ENCODE results near the gene PCNT. TPM values are rescaled to one million over a fixed set of nuclear protein-coding genes. Genes with fewer than 3 reads are reported as not detected.
A peak's percentile ranks its signal among the peaks of the same experiment; 100 is the strongest.

Gene PCNT
- total and polyA plus RNA-seq, 9 of the 15 experiments (the other 6 are each of a cell fraction or from before 2014, with no cell fraction given): 9.1 to 53.5 (median 31.3) TPM

- TF ChIP-seq, protein P1, sequence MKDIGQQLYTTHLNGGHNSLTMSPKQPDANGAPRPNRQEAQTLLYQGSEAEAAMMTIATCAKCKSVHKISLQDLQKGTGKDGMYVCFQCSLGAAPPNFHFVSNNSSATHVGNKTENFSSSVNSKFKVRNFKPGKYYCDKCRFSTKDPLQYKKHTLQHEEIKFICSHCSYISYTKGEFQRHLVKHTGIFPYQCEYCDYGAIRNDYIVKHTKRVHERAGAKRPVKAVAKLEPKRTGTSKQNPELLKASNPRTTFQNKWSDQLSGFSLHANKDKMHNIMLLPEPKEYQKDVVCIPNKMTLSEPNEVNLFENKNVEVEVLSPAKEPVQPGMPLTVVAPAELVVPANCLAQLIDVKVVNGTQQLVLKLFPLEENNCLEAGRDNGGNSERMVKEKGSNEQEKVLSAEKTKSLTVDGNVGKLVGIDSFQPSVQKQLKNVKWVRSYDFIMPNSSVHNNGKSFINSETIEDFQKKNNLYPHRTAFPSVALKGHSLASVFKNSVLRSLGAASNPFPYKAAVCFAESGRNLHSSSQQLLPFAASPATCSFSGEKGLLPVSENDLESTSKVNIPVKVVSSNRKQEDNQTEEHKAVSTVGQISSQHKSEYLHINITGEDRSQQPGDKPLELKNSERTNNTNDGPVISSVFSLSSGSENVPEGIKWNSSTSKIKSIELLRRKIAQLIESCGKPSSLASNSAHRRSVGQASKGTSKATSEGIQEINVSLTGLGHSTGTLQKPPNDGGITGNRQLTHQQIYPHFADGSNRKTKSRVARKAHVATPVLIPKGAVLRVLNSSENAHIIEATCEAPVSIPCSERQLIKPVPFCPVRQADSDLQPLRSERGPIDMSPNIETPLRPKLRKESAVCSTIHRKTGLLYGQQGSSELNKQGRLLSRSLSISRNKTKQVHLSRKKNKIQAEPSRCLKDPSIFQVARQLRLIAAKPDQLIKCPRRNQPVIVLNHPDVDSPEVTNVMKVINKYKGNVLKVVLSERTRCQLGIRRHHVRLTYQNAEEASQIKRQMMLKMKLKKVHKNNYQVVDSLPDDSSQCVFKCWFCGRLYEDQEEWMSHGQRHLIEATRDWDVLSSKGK (CRISPR knock-in tag; IDR thresholded peaks at IDR 0.05): no peak
- TF ChIP-seq CLOCK (CRISPR knock-in tag; IDR thresholded peaks at IDR 0.05; ENCODE audit: borderline replicate concordance) (no peak), SRSF3 (IDR thresholded peaks at IDR 0.05; ENCODE audit: insufficient read depth, low read length) (no peak), MLX (CRISPR knock-in tag; conservative IDR thresholded peaks at IDR 0.05) (no peak), PTBP1 (IDR thresholded peaks at IDR 0.05; ENCODE audit: low read depth, low read length) (no peak), SMARCB1 (IDR thresholded peaks at IDR 0.05; ENCODE audit: insufficient read length, low read depth) (peak; percentile 68), PPARD (CRISPR knock-in tag; IDR thresholded peaks at IDR 0.05) (no peak), RBM22 (IDR thresholded peaks at IDR 0.05; ENCODE audit: low read depth, low read length, poor library complexity, severe bottlenecking) (no peak), CBX3 (IDR thresholded peaks at IDR 0.05; ENCODE audit: borderline replicate concordance in 1 of 2, low read length in 2 of 2) (peak in 1 of 2 experiments; percentile 91; a peak in 2 of 3 replicates), PHB (CRISPR knock-in tag; IDR thresholded peaks at IDR 0.05) (no peak), SIN3A (IDR thresholded peaks at IDR 0.05; ENCODE audit: borderline replicate concordance in 2 of 2, control insufficient read depth in 1 of 2, low read depth in 2 of 2, low read length in 2 of 2) (peak; percentile 70 to 76; a peak in 2 of 4 replicates), KAT8 (IDR thresholded peaks at IDR 0.05; ENCODE audit: low read depth) (no peak), EWSR1 (IDR thresholded peaks at IDR 0.05; ENCODE audit: borderline replicate concordance, low read depth, partially characterized antibody) (no peak), BRF1 (IDR thresholded peaks at IDR 0.05; ENCODE audit: borderline replicate concordance, extremely low read depth, insufficient read length) (no peak), CTBP1 (IDR thresholded peaks at IDR 0.05; ENCODE audit: borderline replicate concordance) (peak; percentile 76; the same call in 1 of the 2 replicates)
- TF ChIP-seq, protein P2, sequence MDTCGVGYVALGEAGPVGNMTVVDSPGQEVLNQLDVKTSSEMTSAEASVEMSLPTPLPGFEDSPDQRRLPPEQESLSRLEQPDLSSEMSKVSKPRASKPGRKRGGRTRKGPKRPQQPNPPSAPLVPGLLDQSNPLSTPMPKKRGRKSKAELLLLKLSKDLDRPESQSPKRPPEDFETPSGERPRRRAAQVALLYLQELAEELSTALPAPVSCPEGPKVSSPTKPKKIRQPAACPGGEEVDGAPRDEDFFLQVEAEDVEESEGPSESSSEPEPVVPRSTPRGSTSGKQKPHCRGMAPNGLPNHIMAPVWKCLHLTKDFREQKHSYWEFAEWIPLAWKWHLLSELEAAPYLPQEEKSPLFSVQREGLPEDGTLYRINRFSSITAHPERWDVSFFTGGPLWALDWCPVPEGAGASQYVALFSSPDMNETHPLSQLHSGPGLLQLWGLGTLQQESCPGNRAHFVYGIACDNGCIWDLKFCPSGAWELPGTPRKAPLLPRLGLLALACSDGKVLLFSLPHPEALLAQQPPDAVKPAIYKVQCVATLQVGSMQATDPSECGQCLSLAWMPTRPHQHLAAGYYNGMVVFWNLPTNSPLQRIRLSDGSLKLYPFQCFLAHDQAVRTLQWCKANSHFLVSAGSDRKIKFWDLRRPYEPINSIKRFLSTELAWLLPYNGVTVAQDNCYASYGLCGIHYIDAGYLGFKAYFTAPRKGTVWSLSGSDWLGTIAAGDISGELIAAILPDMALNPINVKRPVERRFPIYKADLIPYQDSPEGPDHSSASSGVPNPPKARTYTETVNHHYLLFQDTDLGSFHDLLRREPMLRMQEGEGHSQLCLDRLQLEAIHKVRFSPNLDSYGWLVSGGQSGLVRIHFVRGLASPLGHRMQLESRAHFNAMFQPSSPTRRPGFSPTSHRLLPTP (IDR thresholded peaks at IDR 0.05; ENCODE audit: borderline replicate concordance, extremely low read depth, insufficient read length): no peak
Observed at GRCh38 chr21:46320331-46320801, 3.6 kb upstream of the PCNT start (continued).
